ENCODE data around the gene FA2H.

GRCh38 chr16:74795104-74795503 is 20.5 kb upstream of the FA2H start:
- TF ChIP-seq CTCF (conservative IDR thresholded peaks at IDR 0.05 in 1 of 2, IDR thresholded peaks at IDR 0.05 in 1 of 2; ENCODE audit: extremely low read depth in 1 of 2, insufficient read depth in 1 of 2, low read depth in 1 of 2, low read length in 2 of 2) = no peak
- TF ChIP-seq EZH2 (IDR thresholded peaks at IDR 0.05; ENCODE audit: borderline replicate concordance, low read length) = no peak

Measured in mammary epithelial cell (primary cell).